Uterus (tissue), 4 donors: ENCODE measurements around the gene ACVRL1. TPM values are rescaled to one million over a fixed set of nuclear protein-coding genes. Genes with fewer than 3 reads are reported as not detected.

Source experiments
- DNase-seq, 2 donors: peaks; one replicate each; pipeline ENCODE4 v3.0.0-alpha.2; 2019 to 2020
- H3K27ac ChIP-seq, 2 donors: fragments of 200-600 bp; sonication (generic); 1 replicate in 1 of 2; 2 replicates in 1 of 2; pipeline ENCODE4 v1.5.1; 2016 to 2018
- H3K27me3 ChIP-seq, 2 donors: fragments of 200-600 bp; sonication (generic); one replicate each; pipeline ENCODE4 v1.5.1; 2018 to 2019; ENCODE audit warnings: control low read depth in 1 of 2
- H3K36me3 ChIP-seq, 2 donors: fragments of 200-600 bp; sonication (generic); one replicate each; pipeline ENCODE4 v1.5.1; 2019; ENCODE audit warnings: control low read depth in 1 of 2
- H3K4me1 ChIP-seq, 2 donors: fragments of 200-600 bp; sonication (generic); one replicate each; pipeline ENCODE4 v1.5.1; 2018 to 2019; ENCODE audit warnings: control low read depth in 1 of 2
- H3K4me3 ChIP-seq, 2 donors: fragments of 200-600 bp; sonication (generic); 1 replicate in 1 of 2; 2 replicates in 1 of 2; pipeline ENCODE4 v1.5.1; 2018 to 2019; ENCODE audit warnings: mild to moderate bottlenecking in 1 of 2
- H3K9me3 ChIP-seq, 2 donors: fragments of 200-600 bp; sonication (generic); one replicate each; pipeline ENCODE4 v1.5.1; 2019; ENCODE audit warnings: control low read depth in 1 of 2
- POLR2A ChIP-seq, 2 donors: fragments of 450-650 bp; IDR thresholded peaks; one replicate each; pipeline ENCODE4 v1.6.1; 2016; ENCODE audit warnings: antibody characterized with exemption in 2 of 2, mild to moderate bottlenecking in 1 of 2, moderate library complexity in 1 of 2
- intact Hi-C: fragments of 100-400 bp; cut with DNase I; formaldehyde crosslinking; loops from one replicate; pipeline ENCODE4 v1.15.1; 2023; ENCODE audit warnings: low total_unique reads
- total RNA-seq, 4 donors: library from RNA; depleted of rRNA in 3 of 4; stranded (reverse); fragments of >200 nt in 3 of 4; gene quantifications; one replicate each; pipeline versions ENCODE4 v1.1.0 to v1.2.4, GENCODE V29; 2014 to 2023
- TF ChIP-seq, protein P1 (sequence below), 4 experiments: fragments of 200-600 bp in 2 of 4; fragments of 450-650 bp in 2 of 4; sonication (generic) in 2 of 4; IDR thresholded peaks; one replicate each; pipeline ENCODE4 v1.5.1; 2016 to 2019; ENCODE audit warnings: antibody characterized with exemption in 4 of 4, mild to moderate bottlenecking in 2 of 4, moderate library complexity in 1 of 4
- donor health status: DM: yes; HTN: yes; CAD: no.

The ACVRL1 gene
- total RNA-seq, 4 donors from 2014 or later: 52.1 to 161 (median 127) TPM

GRCh38 chr12:51951843-51952722 lies 44.8 kb downstream of the ACVRL1 start:
- DNase-seq: peak; percentile 30 to 51
- Histone ChIP-seq H3K4me3 (peak overlapping the region; percentile 92 to 98), H3K36me3 (no peaks in the 10 kb centered on the region), H3K27ac (peak overlapping the region; percentile 85 to 92), H3K4me1 (peaks cover 0 to 3% of the 10 kb centered on the region in 2 donors), H3K9me3 (no peaks in the 10 kb centered on the region), H3K27me3 (no peaks in the 10 kb centered on the region)
- intact Hi-C loops: no loop called here
- TF ChIP-seq, protein P1, sequence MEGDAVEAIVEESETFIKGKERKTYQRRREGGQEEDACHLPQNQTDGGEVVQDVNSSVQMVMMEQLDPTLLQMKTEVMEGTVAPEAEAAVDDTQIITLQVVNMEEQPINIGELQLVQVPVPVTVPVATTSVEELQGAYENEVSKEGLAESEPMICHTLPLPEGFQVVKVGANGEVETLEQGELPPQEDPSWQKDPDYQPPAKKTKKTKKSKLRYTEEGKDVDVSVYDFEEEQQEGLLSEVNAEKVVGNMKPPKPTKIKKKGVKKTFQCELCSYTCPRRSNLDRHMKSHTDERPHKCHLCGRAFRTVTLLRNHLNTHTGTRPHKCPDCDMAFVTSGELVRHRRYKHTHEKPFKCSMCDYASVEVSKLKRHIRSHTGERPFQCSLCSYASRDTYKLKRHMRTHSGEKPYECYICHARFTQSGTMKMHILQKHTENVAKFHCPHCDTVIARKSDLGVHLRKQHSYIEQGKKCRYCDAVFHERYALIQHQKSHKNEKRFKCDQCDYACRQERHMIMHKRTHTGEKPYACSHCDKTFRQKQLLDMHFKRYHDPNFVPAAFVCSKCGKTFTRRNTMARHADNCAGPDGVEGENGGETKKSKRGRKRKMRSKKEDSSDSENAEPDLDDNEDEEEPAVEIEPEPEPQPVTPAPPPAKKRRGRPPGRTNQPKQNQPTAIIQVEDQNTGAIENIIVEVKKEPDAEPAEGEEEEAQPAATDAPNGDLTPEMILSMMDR (IDR thresholded peaks at IDR 0.05): no peak
- no peak for TF ChIP-seq POLR2A (IDR thresholded peaks at IDR 0.05)

- TF ChIP-seq, protein P1 (IDR thresholded peaks at IDR 0.05): no peak
- no peak for TF ChIP-seq POLR2A (IDR thresholded peaks at IDR 0.05)
- Histone ChIP-seq H3K9me3 (no peaks in the 10 kb centered on the region), H3K4me1 (peaks cover 0 to 3% of the 10 kb centered on the region in 2 donors), H3K27me3 (no peaks in the 10 kb centered on the region), H3K36me3 (no peaks in the 10 kb centered on the region), H3K4me3 (peak overlapping the region; percentile 92 to 98), H3K27ac (peak overlapping the region; percentile 85 to 92)
- intact Hi-C loops: no loop called here
- no peak for DNase-seq
Measured at GRCh38 chr12:51953089-51953488, 45.8 kb downstream of the ACVRL1 start.

- Histone ChIP-seq H3K27me3 (no peaks in the 10 kb centered on the region), H3K36me3 (no peaks in the 10 kb centered on the region), H3K9me3 (no peaks in the 10 kb centered on the region), H3K27ac (peak overlapping the region; percentile 85 to 92), H3K4me3 (no peak overlapping the region), H3K4me1 (peaks cover 0 to 3% of the 10 kb centered on the region in 2 donors)
- DNase-seq: no peak
- intact Hi-C loops: no loop called here
- no peak for TF ChIP-seq POLR2A (IDR thresholded peaks at IDR 0.05)
- TF ChIP-seq, protein P1 (IDR thresholded peaks at IDR 0.05): no peak
Measured at GRCh38 chr12:51953864-51954263, 46.6 kb downstream of the ACVRL1 start.

DNA sequence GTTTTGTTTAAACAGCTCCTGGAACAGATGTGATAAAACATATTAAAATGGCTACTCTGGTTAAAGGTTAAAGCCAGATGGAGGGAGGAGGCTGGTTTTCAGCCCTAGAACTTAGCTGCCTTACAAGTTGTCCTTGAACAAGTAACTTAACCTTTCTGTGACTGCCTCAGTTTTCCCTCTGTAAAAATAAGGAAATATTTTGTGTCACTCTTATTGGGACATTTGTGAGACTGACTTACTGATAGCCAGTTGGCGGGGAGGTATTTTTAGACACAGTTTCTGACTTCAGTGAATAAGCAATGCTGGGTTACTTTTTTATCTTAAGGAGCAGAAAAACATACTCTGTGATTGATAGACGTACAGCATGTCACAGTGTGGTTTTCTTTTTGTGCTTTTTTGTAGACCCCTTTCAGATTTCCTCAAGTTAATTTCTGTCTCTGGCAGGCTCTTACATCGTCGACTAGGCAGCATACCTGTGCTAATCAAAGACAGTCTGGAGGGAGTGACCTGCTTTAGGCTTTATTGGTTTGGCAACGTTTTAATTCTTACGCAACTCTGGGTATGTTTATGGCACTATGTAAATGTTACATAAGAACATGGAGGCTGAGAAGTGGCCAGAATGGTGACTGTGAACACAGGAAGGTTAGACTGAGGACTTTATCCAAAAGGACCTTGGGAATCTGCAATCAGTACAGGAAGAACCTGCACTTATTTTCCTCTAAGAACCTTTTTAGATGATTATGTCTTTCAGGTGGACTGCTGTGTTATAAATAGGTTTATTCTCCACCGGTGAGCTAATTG lies 47.5 kb downstream of the ACVRL1 start:
- Histone ChIP-seq H3K36me3 (no peaks in the 10 kb centered on the region), H3K27ac (peak overlapping the region; percentile 85 to 92), H3K4me1 (peaks cover 0 to 3% of the 10 kb centered on the region in 2 donors), H3K9me3 (no peaks in the 10 kb centered on the region), H3K27me3 (no peaks in the 10 kb centered on the region), H3K4me3 (no peak overlapping the region)
- DNase-seq: no peak
- intact Hi-C loops: no loop called here
- no peak for TF ChIP-seq POLR2A (IDR thresholded peaks at IDR 0.05)
- TF ChIP-seq, protein P1 (IDR thresholded peaks at IDR 0.05): no peak
